ENCODE results near the gene PDIA6.

DNA sequence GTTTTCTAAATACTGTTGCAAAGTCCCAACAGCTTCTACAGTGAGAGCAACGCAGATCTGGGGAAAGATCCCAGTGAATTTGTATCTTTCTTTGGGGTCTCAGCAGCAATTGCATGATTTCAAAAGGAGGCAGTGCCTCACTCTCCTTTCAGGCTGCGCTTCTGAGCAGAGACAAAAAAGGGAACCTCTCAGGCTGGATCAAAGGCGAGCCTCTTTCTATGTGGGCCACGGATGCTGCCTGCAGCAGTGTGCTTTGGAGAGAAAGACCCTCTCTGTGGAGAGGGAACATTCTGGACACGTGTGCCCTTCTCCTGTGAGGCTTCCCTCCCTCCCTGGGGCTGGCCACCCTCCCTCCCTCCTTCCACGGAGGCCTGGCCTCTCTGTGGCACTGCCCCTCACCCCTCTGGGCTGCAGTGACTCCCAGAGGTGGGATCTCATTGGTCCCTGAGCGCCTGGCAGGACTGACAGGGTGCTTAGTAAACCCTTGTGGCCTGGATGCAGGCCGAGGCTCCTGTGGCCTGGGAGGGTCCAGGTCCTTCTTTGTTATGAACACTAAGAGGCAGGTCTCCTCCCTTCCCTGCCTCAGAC, 21.6 kb upstream of the PDIA6 start:
- no peak for TF ChIP-seq CBX3 (IDR thresholded peaks at IDR 0.05; ENCODE audit: low read depth)
- no peak for TF ChIP-seq EZH2phosphoT487 (IDR thresholded peaks at IDR 0.05; ENCODE audit: borderline replicate concordance)
- TF ChIP-seq POLR2A (IDR thresholded peaks at IDR 0.05; ENCODE audit: borderline replicate concordance, extremely low read depth, insufficient read depth, insufficient read length) = no peak
- TF ChIP-seq, protein P1, sequence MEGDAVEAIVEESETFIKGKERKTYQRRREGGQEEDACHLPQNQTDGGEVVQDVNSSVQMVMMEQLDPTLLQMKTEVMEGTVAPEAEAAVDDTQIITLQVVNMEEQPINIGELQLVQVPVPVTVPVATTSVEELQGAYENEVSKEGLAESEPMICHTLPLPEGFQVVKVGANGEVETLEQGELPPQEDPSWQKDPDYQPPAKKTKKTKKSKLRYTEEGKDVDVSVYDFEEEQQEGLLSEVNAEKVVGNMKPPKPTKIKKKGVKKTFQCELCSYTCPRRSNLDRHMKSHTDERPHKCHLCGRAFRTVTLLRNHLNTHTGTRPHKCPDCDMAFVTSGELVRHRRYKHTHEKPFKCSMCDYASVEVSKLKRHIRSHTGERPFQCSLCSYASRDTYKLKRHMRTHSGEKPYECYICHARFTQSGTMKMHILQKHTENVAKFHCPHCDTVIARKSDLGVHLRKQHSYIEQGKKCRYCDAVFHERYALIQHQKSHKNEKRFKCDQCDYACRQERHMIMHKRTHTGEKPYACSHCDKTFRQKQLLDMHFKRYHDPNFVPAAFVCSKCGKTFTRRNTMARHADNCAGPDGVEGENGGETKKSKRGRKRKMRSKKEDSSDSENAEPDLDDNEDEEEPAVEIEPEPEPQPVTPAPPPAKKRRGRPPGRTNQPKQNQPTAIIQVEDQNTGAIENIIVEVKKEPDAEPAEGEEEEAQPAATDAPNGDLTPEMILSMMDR (IDR thresholded peaks at IDR 0.05 in 2 of 3, conservative IDR thresholded peaks at IDR 0.05 in 1 of 3; ENCODE audit: borderline replicate concordance in 1 of 3, insufficient read depth in 1 of 3, low read depth in 2 of 3, low read length in 2 of 3) = no peak
- no peak for TF ChIP-seq POLR2AphosphoS5 (IDR thresholded peaks at IDR 0.05; ENCODE audit: low read depth, low read length)
- TF ChIP-seq, protein P2, sequence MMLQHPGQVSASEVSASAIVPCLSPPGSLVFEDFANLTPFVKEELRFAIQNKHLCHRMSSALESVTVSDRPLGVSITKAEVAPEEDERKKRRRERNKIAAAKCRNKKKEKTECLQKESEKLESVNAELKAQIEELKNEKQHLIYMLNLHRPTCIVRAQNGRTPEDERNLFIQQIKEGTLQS (IDR thresholded peaks at IDR 0.05) = no peak
- TF ChIP-seq MAX (IDR thresholded peaks at IDR 0.05) = no peak
- no peak for TF ChIP-seq SIN3A (IDR thresholded peaks at IDR 0.05; ENCODE audit: low read depth)
- TF ChIP-seq, protein P3, sequence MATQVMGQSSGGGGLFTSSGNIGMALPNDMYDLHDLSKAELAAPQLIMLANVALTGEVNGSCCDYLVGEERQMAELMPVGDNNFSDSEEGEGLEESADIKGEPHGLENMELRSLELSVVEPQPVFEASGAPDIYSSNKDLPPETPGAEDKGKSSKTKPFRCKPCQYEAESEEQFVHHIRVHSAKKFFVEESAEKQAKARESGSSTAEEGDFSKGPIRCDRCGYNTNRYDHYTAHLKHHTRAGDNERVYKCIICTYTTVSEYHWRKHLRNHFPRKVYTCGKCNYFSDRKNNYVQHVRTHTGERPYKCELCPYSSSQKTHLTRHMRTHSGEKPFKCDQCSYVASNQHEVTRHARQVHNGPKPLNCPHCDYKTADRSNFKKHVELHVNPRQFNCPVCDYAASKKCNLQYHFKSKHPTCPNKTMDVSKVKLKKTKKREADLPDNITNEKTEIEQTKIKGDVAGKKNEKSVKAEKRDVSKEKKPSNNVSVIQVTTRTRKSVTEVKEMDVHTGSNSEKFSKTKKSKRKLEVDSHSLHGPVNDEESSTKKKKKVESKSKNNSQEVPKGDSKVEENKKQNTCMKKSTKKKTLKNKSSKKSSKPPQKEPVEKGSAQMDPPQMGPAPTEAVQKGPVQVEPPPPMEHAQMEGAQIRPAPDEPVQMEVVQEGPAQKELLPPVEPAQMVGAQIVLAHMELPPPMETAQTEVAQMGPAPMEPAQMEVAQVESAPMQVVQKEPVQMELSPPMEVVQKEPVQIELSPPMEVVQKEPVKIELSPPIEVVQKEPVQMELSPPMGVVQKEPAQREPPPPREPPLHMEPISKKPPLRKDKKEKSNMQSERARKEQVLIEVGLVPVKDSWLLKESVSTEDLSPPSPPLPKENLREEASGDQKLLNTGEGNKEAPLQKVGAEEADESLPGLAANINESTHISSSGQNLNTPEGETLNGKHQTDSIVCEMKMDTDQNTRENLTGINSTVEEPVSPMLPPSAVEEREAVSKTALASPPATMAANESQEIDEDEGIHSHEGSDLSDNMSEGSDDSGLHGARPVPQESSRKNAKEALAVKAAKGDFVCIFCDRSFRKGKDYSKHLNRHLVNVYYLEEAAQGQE (IDR thresholded peaks at IDR 0.05; ENCODE audit: low read depth) = no peak
- TF ChIP-seq SP1 (IDR thresholded peaks at IDR 0.05; ENCODE audit: low read depth) = no peak
- no peak for TF ChIP-seq RAD21 (IDR thresholded peaks at IDR 0.05; ENCODE audit: low read depth)
